GM08714 (cell line): ENCODE data around the gene MYOC.
"Not testable (repeated sequence)": the region's sequence is repeated elsewhere in the genome, so short reads cannot be mapped to it uniquely, and the experiment has no call there.

Experiments used
- H3K4me3 ChIP-seq: fragments of 200-500 bp; sonication (Bioruptor generic); 2 replicates; pipeline ENCODE4 v1.5.1; 2014; ENCODE audit warnings: mild to moderate bottlenecking, low read length, inconsistent platforms
- ZNF274 ChIP-seq: IDR thresholded peaks from 2 replicates; pipeline ENCODE4 v1.6.1; 2012; ENCODE audit warnings: mild to moderate bottlenecking, low read depth, low read length

Gene MYOC

GRCh38 chr1:171652234-171652822, at the start of gene MYOC:
TSS of gene MYOC (minus strand) at chr1:171652688. CDS start at chr1:171652611, 77 bp downstream.
- H3K4me3 ChIP-seq: no peak within 1 kb of the TSS
- no peak for TF ChIP-seq ZNF274

- no peak overlapping the region for H3K4me3 ChIP-seq
- TF ChIP-seq ZNF274: no peak
Observed at GRCh38 chr1:171699531-171699930, 47.0 kb upstream of the MYOC start.

GRCh38 chr1:171695772-171696171, 43.3 kb upstream of the MYOC start:
- H3K4me3 ChIP-seq: not testable (repeated sequence)

GRCh38 chr1:171693541-171693940, 41.1 kb upstream of the MYOC start:
- not testable (repeated sequence) for H3K4me3 ChIP-seq

- no peak for TF ChIP-seq ZNF274
- H3K4me3 ChIP-seq: no peak overlapping the region
Observed at GRCh38 chr1:171683870-171684269, 31.4 kb upstream of the MYOC start.

GRCh38 chr1:171680339-171680738, 27.9 kb upstream of the MYOC start:
- no peak for TF ChIP-seq ZNF274
- no peak overlapping the region for H3K4me3 ChIP-seq

- no peak for TF ChIP-seq ZNF274
- no peak overlapping the region for H3K4me3 ChIP-seq
Observed at GRCh38 chr1:171676823-171677222, 24.3 kb upstream of the MYOC start.

- no peak for TF ChIP-seq ZNF274
- H3K4me3 ChIP-seq: no peak overlapping the region
Observed at GRCh38 chr1:171674431-171675405, 22.2 kb upstream of the MYOC start.

GRCh38 chr1:171670739-171671138, 18.3 kb upstream of the MYOC start:
- no peak overlapping the region for H3K4me3 ChIP-seq
- no peak for TF ChIP-seq ZNF274

- H3K4me3 ChIP-seq: no peak overlapping the region
- no peak for TF ChIP-seq ZNF274
Observed at GRCh38 chr1:171668372-171668771, 15.9 kb upstream of the MYOC start.

- TF ChIP-seq ZNF274: no peak
- H3K4me3 ChIP-seq: no peak overlapping the region
Observed at GRCh38 chr1:171666114-171666769, 13.8 kb upstream of the MYOC start.

GRCh38 chr1:171664976-171665375, 12.5 kb upstream of the MYOC start:
- TF ChIP-seq ZNF274: no peak

GRCh38 chr1:171663854-171664575, 11.5 kb upstream of the MYOC start:
- H3K4me3 ChIP-seq: no peak overlapping the region
- TF ChIP-seq ZNF274: no peak

More at GRCh38 chr1:171664976-171665375, 12.5 kb upstream of the MYOC start:
- no peak overlapping the region for H3K4me3 ChIP-seq
